ENCODE results near the gene AP5B1. TPM values are rescaled to one million over a fixed set of nuclear protein-coding genes. Genes with fewer than 3 reads are reported as not detected.
"Not testable (repeated sequence)": the region's sequence is repeated elsewhere in the genome, so short reads cannot be mapped to it uniquely, and the experiment has no call there.

AP5B1 gene
- total RNA-seq, 2 experiments from 2014 or later = 11.7 to 14.4 TPM

GRCh38 chr11:65776710-65777141, 4.0 kb downstream of the AP5B1 start:
- intact Hi-C loops (cut with DNase I, micrococcal nuclease) = no loop called here
- Mint-ChIP-seq H3K36me3 (ENCODE audit: low read depth) (peaks cover 3% of the 10 kb centered on the region), H3K27ac (no peak overlapping the region), H3K4me1 (peaks cover 27% of the 10 kb centered on the region), H3K27me3 (no peaks in the 10 kb centered on the region), H3K4me3 (no peak overlapping the region), H3K9me3 (ENCODE audit: low read depth) (no peaks in the 10 kb centered on the region)
- ChIA-PET CTCF (interaction anchor here (0.6 to 1.5 kb wide), 7 partner anchors 9 to 245 kb away, joined by 3 to 7 read pairs (median 3); partner anchors contain the start of gene MUS81), POLR2A (interaction anchor here (0.6 to 0.8 kb wide), 4 partner anchors 56 to 854 kb away, joined by 3 to 8 read pairs (median 4); partner anchors contain the start of gene RNASEH2C)
- ATAC-seq (no peak), DNase-seq (no peak)

- no peak overlapping the region for H3K4me3 Mint-ChIP-seq
- DNase-seq (no peak), ATAC-seq (no peak)
- ChIA-PET POLR2A (interaction anchor here (0.6 to 0.8 kb wide), 4 partner anchors 56 to 854 kb away, joined by 3 to 8 read pairs (median 4); partner anchors contain the start of gene RNASEH2C), CTCF (interaction anchor here (0.6 to 1.5 kb wide), 7 partner anchors 9 to 246 kb away, joined by 3 to 7 read pairs (median 3); partner anchors contain the start of gene MUS81)
- H3K9me3 Mint-ChIP-seq (ENCODE audit: low read depth) = no peaks in the 10 kb centered on the region
- intact Hi-C loops (cut with DNase I, micrococcal nuclease) = no loop called here
- peaks cover 3% of the 10 kb centered on the region for H3K36me3 Mint-ChIP-seq (ENCODE audit: low read depth)
- no peaks in the 10 kb centered on the region for H3K27me3 Mint-ChIP-seq
- peaks cover 27% of the 10 kb centered on the region for H3K4me1 Mint-ChIP-seq
- H3K27ac Mint-ChIP-seq = peak overlapping the region; percentile 51
These were observed 4.6 kb downstream of the AP5B1 start for GRCh38 chr11:65776196-65776595.

- DNase-seq (no peak), ATAC-seq (no peak)
- Mint-ChIP-seq H3K4me3 (no peak overlapping the region), H3K36me3 (ENCODE audit: low read depth) (peaks cover 4% of the 10 kb centered on the region), H3K27me3 (no peaks in the 10 kb centered on the region), H3K9me3 (ENCODE audit: low read depth) (no peaks in the 10 kb centered on the region), H3K27ac (peak overlapping the region; percentile 12), H3K4me1 (peaks cover 28% of the 10 kb centered on the region)
- intact Hi-C loops (cut with DNase I, micrococcal nuclease) = no loop called here
- CTCF ChIA-PET = interaction anchor here (0.5 to 0.7 kb wide), 2 partner anchors 35 to 67 kb away, joined by 3 to 4 read pairs; no protein-coding TSS in a partner anchor
- POLR2A ChIA-PET = interaction anchor here (0.6 kb wide), 1 partner anchor 225 kb away, joined by 3 read pairs; no protein-coding TSS in a partner anchor
These were observed 6.1 kb downstream of the AP5B1 start for GRCh38 chr11:65774525-65775306.

DNA sequence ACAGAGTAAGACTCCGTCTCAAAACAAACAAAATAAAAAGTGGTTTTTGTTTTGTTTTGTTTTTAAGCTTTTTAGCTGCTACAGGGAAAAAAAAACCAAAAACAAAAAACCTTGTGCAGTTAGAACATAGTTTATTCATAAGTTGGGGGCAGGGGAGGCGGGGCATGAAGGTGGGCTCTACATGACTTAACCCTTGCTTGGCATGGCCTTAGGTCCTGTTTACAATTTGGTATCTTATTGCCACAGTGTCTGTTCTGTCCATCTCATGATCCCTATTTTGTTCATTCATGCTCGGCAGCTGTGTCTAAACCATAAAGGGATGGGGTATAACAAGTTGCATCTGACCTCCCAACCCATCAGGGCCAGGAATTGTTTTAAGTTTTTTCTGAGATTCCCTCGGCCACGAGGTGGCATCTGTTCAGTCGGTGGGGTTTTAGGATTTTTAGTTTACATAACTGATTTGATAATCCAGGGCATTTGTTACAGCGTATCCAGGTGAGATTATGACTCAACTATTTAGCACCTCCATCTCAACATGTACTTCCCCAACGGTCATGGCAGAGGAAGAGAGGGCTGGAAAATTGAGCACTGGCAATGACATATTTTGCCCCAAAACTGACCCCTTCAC, 6.9 kb downstream of the AP5B1 start:
- CTCF ChIA-PET = interaction anchor here (1.1 to 1.7 kb wide), 2 partner anchors 19 to 43 kb away, joined by 3 to 6 read pairs; no protein-coding TSS in a partner anchor

DNA sequence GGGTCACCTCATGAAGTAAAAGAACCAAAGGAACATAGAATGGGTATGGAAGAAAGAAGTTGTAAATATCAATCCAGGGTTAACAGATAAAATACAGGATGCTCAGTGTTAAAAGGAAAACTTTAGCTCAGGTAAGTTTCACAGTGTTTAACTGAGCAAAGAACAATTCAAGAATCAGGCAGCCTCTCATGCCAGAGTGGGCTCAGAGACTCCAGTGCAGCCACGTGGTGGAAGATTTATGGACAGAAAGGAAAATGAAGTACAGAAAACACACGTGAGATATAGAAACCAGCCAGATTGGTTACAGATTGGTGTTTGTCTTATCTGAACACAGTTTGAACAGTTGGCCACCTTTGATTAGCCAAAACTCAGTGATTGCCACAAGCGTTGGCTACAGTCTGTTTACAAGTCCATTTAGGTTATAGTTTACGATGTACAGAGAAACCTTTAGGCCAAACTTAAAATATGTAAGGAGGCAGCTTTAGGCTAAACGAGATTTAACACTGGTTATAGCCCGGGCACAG, 9.1 kb downstream of the AP5B1 start:
- CTCF ChIA-PET = interaction anchor here (0.5 to 3.4 kb wide), 8 partner anchors 8 to 572 kb away, joined by 3 to 31 read pairs (median 9); partner anchors contain the start of genes AP5B1 and KAT5
- intact Hi-C loops (cut with DNase I, micrococcal nuclease) = no loop called here
- POLR2A ChIA-PET = no interaction called here
- Mint-ChIP-seq H3K9me3 (ENCODE audit: low read depth) (no peaks in the 10 kb centered on the region), H3K4me1 (peaks cover 19% of the 10 kb centered on the region), H3K4me3 (no peak overlapping the region), H3K36me3 (ENCODE audit: low read depth) (peaks cover 2% of the 10 kb centered on the region), H3K27me3 (no peaks in the 10 kb centered on the region), H3K27ac (no peak overlapping the region)
- DNase-seq (no peak), ATAC-seq (no peak)

More for the DNA sequence above, 6.9 kb downstream of the AP5B1 start:
- peaks cover 5% of the 10 kb centered on the region for H3K36me3 Mint-ChIP-seq (ENCODE audit: low read depth)
- H3K4me1 Mint-ChIP-seq = peaks cover 26% of the 10 kb centered on the region
- H3K4me3 Mint-ChIP-seq = no peak overlapping the region
- peak; percentile 23 for ATAC-seq
- intact Hi-C loops (cut with DNase I, micrococcal nuclease) = no loop called here
- POLR2A ChIA-PET = interaction anchor here (0.6 kb wide), 1 partner anchor 61 kb away, joined by 3 read pairs; no protein-coding TSS in a partner anchor
- H3K27me3 Mint-ChIP-seq = no peaks in the 10 kb centered on the region
- peak overlapping the region; percentile 15 for H3K27ac Mint-ChIP-seq
- H3K9me3 Mint-ChIP-seq (ENCODE audit: low read depth) = no peaks in the 10 kb centered on the region
- DNase-seq = no peak

GRCh38 chr11:65770951-65771567, 9.7 kb downstream of the AP5B1 start:
- H3K4me1 Mint-ChIP-seq = peaks cover 13% of the 10 kb centered on the region
- H3K9me3 Mint-ChIP-seq (ENCODE audit: low read depth) = no peaks in the 10 kb centered on the region
- ATAC-seq = no peak
- H3K27me3 Mint-ChIP-seq = no peaks in the 10 kb centered on the region
- intact Hi-C loops (cut with DNase I, micrococcal nuclease) = no loop called here
- POLR2A ChIA-PET = no interaction called here
- DNase-seq = no peak
- H3K36me3 Mint-ChIP-seq (ENCODE audit: low read depth) = peaks cover 2% of the 10 kb centered on the region
- H3K4me3 Mint-ChIP-seq = no peak overlapping the region
- CTCF ChIA-PET = interaction anchor here (0.5 to 3.4 kb wide), 17 partner anchors 9 to 573 kb away, joined by 3 to 31 read pairs (median 5); partner anchors contain the start of genes AP5B1 and KAT5
- no peak overlapping the region for H3K27ac Mint-ChIP-seq

DNA sequence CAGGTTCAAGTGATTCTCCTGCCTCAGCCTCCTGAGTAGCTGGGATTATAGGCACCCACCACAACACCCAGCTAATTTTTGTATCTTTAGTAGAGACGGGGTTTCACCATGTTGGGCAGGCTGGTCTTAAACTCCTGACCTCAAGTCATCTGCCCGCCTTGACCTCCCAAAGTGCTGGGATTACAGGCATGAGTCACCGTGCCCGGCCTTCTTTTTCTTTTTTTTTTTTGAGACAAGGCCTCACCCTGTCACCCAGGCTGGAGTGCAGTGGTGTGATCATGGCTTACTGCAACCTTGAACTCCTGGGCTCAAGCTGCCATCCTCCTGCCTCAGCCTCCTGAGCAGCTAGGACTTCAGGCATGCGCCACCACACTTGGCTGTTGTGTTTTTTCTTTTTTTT, 13.0 kb downstream of the AP5B1 start:
- POLR2A ChIA-PET; H3K27ac Mint-ChIP-seq; H3K9me3 Mint-ChIP-seq (ENCODE audit: low read depth); ATAC-seq; H3K4me1 Mint-ChIP-seq; H3K36me3 Mint-ChIP-seq (ENCODE audit: low read depth); DNase-seq; H3K4me3 Mint-ChIP-seq; H3K27me3 Mint-ChIP-seq: not testable (repeated sequence)
- CTCF ChIA-PET = interaction anchor here (1.0 to 2.2 kb wide), 2 partner anchors 12 to 222 kb away, joined by 3 to 7 read pairs; no protein-coding TSS in a partner anchor
- intact Hi-C loops (cut with DNase I, micrococcal nuclease) = loop anchor here in 1 of 2 experiments (2.0 to 10.0 kb wide), 2 partner anchors 47 to 57 kb away; no protein-coding TSS in a partner anchor

GRCh38 chr11:65767406-65767805, 13.4 kb downstream of the AP5B1 start:
- ATAC-seq = no peak

GRCh38 chr11:65766535-65766934, 14.2 kb downstream of the AP5B1 start:
- Mint-ChIP-seq H3K36me3 (ENCODE audit: low read depth) (peaks cover 2% of the 10 kb centered on the region), H3K4me3 (no peak overlapping the region), H3K9me3 (ENCODE audit: low read depth) (no peaks in the 10 kb centered on the region), H3K27ac (no peak overlapping the region), H3K27me3 (no peaks in the 10 kb centered on the region), H3K4me1 (peaks cover 4% of the 10 kb centered on the region)
- intact Hi-C loops (cut with DNase I, micrococcal nuclease) = loop anchor here in 1 of 2 experiments (10.0 kb wide), 1 partner anchor 48 kb away; no protein-coding TSS in a partner anchor
- CTCF ChIA-PET = interaction anchor here (2.2 kb wide), 1 partner anchor 13 kb away, joined by 7 read pairs; no protein-coding TSS in a partner anchor
- ATAC-seq (no peak), DNase-seq (no peak)
- POLR2A ChIA-PET = no interaction called here

More at GRCh38 chr11:65767406-65767805, 13.4 kb downstream of the AP5B1 start:
- peaks cover 4% of the 10 kb centered on the region for H3K4me1 Mint-ChIP-seq
- no peak overlapping the region for H3K27ac Mint-ChIP-seq
- H3K36me3 Mint-ChIP-seq (ENCODE audit: low read depth) = peaks cover 2% of the 10 kb centered on the region
- no peak for DNase-seq
- no peak overlapping the region for H3K4me3 Mint-ChIP-seq
- H3K9me3 Mint-ChIP-seq (ENCODE audit: low read depth) = no peaks in the 10 kb centered on the region
- ChIA-PET CTCF (interaction anchor here (1.0 to 2.2 kb wide), 2 partner anchors 12 to 223 kb away, joined by 3 to 7 read pairs; no protein-coding TSS in a partner anchor), POLR2A (no interaction called here)
- no peaks in the 10 kb centered on the region for H3K27me3 Mint-ChIP-seq
- intact Hi-C loops (cut with DNase I, micrococcal nuclease) = loop anchor here in 1 of 2 experiments (10.0 kb wide), 1 partner anchor 47 kb away; no protein-coding TSS in a partner anchor

GRCh38 chr11:65764434-65764833, 16.3 kb downstream of the AP5B1 start:
- no peak for ATAC-seq
- Mint-ChIP-seq H3K9me3 (ENCODE audit: low read depth) (no peaks in the 10 kb centered on the region), H3K27ac (no peak overlapping the region), H3K4me3 (no peak overlapping the region), H3K36me3 (ENCODE audit: low read depth) (no peaks in the 10 kb centered on the region), H3K4me1 (peaks cover under 1% of the 10 kb centered on the region), H3K27me3 (peaks cover under 1% of the 10 kb centered on the region)
- DNase-seq = no peak
- intact Hi-C loops (cut with DNase I, micrococcal nuclease) = loop anchor here in 1 of 2 experiments (10.0 kb wide), 1 partner anchor 50 kb away; no protein-coding TSS in a partner anchor
- ChIA-PET POLR2A (no interaction called here), CTCF (no interaction called here)
